ENCODE measurements around the gene N4BP2.
"Not testable (repeated sequence)": the region's sequence is repeated elsewhere in the genome, so short reads cannot be mapped to it uniquely, and the experiment has no call there.

The N4BP2 gene

GRCh38 chr4:40134206-40134917 is 77.7 kb downstream of the N4BP2 start:
- DNase-seq, result no peak

GRCh38 chr4:40136202-40136601 is 79.6 kb downstream of the N4BP2 start:
- H3K4me3 ChIP-seq (ENCODE audit: low read depth, low read length); H3K27ac ChIP-seq; DNase-seq; H3K27me3 ChIP-seq (replicated peaks); in situ Hi-C loops (cut with HindIII; ENCODE audit: low pct_ligation_motif_present, low sequenced_read_pairs); H3K36me3 ChIP-seq (replicated peaks): not testable (repeated sequence)

More at GRCh38 chr4:40134206-40134917, 77.7 kb downstream of the N4BP2 start:
- Histone ChIP-seq H3K4me3 (ENCODE audit: low read depth, low read length) (no peak overlapping the region), H3K27ac (no peak overlapping the region), H3K27me3 (replicated peaks) (no peaks in the 10 kb centered on the region), H3K36me3 (replicated peaks) (no peaks in the 10 kb centered on the region)
- in situ Hi-C loops (cut with HindIII; ENCODE audit: low pct_ligation_motif_present, low sequenced_read_pairs), result no loop called here
- TF ChIP-seq CTCF (IDR thresholded peaks at IDR 0.05; ENCODE audit: low read depth, low read length, missing control alignments), result no peak

- no peak for TF ChIP-seq CTCF (IDR thresholded peaks at IDR 0.05; ENCODE audit: low read depth, low read length, missing control alignments)
- in situ Hi-C loops (cut with HindIII; ENCODE audit: low pct_ligation_motif_present, low sequenced_read_pairs), result no loop called here
- Histone ChIP-seq H3K4me3 (ENCODE audit: low read depth, low read length) (no peak overlapping the region), H3K27me3 (replicated peaks) (no peaks in the 10 kb centered on the region), H3K27ac (no peak overlapping the region), H3K36me3 (replicated peaks) (no peaks in the 10 kb centered on the region)
- no peak for DNase-seq
Measured at GRCh38 chr4:40140196-40140595, 83.5 kb downstream of the N4BP2 start.

GRCh38 chr4:40140597-40140996 is 83.9 kb downstream of the N4BP2 start:
- H3K36me3 ChIP-seq (replicated peaks); DNase-seq; H3K27ac ChIP-seq; in situ Hi-C loops (cut with HindIII; ENCODE audit: low pct_ligation_motif_present, low sequenced_read_pairs); H3K4me3 ChIP-seq (ENCODE audit: low read depth, low read length); H3K27me3 ChIP-seq (replicated peaks): not testable (repeated sequence)

GRCh38 chr4:40143926-40144508 is 87.4 kb downstream of the N4BP2 start:
- Histone ChIP-seq H3K27ac (no peak overlapping the region), H3K36me3 (replicated peaks) (no peaks in the 10 kb centered on the region), H3K27me3 (replicated peaks) (no peaks in the 10 kb centered on the region), H3K4me3 (ENCODE audit: low read depth, low read length) (no peak overlapping the region)
- TF ChIP-seq CTCF (IDR thresholded peaks at IDR 0.05; ENCODE audit: low read depth, low read length, missing control alignments), result no peak
- in situ Hi-C loops (cut with HindIII; ENCODE audit: low pct_ligation_motif_present, low sequenced_read_pairs), result no loop called here
- DNase-seq, result no peak

GRCh38 chr4:40144716-40145115 is 88.1 kb downstream of the N4BP2 start:
- no peak for TF ChIP-seq CTCF (IDR thresholded peaks at IDR 0.05; ENCODE audit: low read depth, low read length, missing control alignments)
- in situ Hi-C loops (cut with HindIII; ENCODE audit: low pct_ligation_motif_present, low sequenced_read_pairs), result no loop called here
- Histone ChIP-seq H3K36me3 (replicated peaks) (no peaks in the 10 kb centered on the region), H3K27me3 (replicated peaks) (no peaks in the 10 kb centered on the region), H3K27ac (no peak overlapping the region), H3K4me3 (ENCODE audit: low read depth, low read length) (no peak overlapping the region)
- DNase-seq, result no peak

- in situ Hi-C loops (cut with HindIII; ENCODE audit: low pct_ligation_motif_present, low sequenced_read_pairs); DNase-seq; H3K27ac ChIP-seq: not testable (repeated sequence)
Measured at GRCh38 chr4:40147490-40147889, 90.8 kb downstream of the N4BP2 start.

More at GRCh38 chr4:40147490-40147889, 90.8 kb downstream of the N4BP2 start:
- H3K4me3 ChIP-seq (ENCODE audit: low read depth, low read length); H3K36me3 ChIP-seq (replicated peaks); H3K27me3 ChIP-seq (replicated peaks): not testable (repeated sequence)
